WTC11 (cell line): Measurements from ENCODE around the gene COX17. TPM values are rescaled to one million over a fixed set of nuclear protein-coding genes. Genes with fewer than 3 reads are reported as not detected.

ENCODE experiments used
- ATAC-seq: fragments of 200-7000 bp; cut with Tn5 transposase; 2 replicates; pipeline ENCODE4 v1.10.0; 2021; ENCODE audit warnings: mild to moderate bottlenecking, moderate library complexity
- CTCF ChIA-PET: fragments of 300-600 bp; sonication (Branson Sonifier 250); formaldehyde crosslinking; loops from one replicate; lab custom pipeline; 2021; ENCODE audit warnings: antibody characterized with exemption; lab: Charles Lee
- POLR2A ChIA-PET: fragments of 350-600 bp; sonication (Branson Sonifier 250); formaldehyde crosslinking; loops from one replicate; lab custom pipeline; 2021; ENCODE audit warnings: antibody characterized with exemption; lab: Charles Lee
- DNase-seq: peaks from one replicate; pipeline ENCODE4 v3.0.0; 2021; ENCODE audit warnings: low spot score
- H3K27ac Mint-ChIP-seq: 2 replicates; pipeline ENCODE4 v1.8.0; 2021; ENCODE audit warnings: mixed read lengths
- H3K27me3 Mint-ChIP-seq: 2 replicates; pipeline ENCODE4 v1.8.0; 2021; ENCODE audit warnings: low read depth, mild to moderate bottlenecking, moderate library complexity, mixed read lengths
- H3K36me3 Mint-ChIP-seq: 2 replicates; pipeline ENCODE4 v1.8.0; 2021; ENCODE audit warnings: mixed read lengths
- H3K4me1 Mint-ChIP-seq: 2 replicates; pipeline ENCODE4 v1.8.0; 2022; ENCODE audit warnings: mixed read lengths
- H3K4me3 Mint-ChIP-seq: 2 replicates; pipeline ENCODE4 v1.8.0; 2021; ENCODE audit warnings: mild to moderate bottlenecking, moderate library complexity, mixed read lengths
- H3K9me3 Mint-ChIP-seq: 2 replicates; pipeline ENCODE4 v1.8.0; 2021; ENCODE audit warnings: mixed read lengths
- E2F4 ChIP-seq: sonication (generic); formaldehyde crosslinking; IDR thresholded peaks from 2 replicates; pipeline ENCODE4 v1.8.1; 2022; ENCODE audit warnings: low read depth, mild to moderate bottlenecking, moderate library complexity, missing genetic modification reagents, borderline replicate concordance
- ERG ChIP-seq: fragments of 250-450 bp; sonication (Bioruptor Pico); IDR thresholded peaks from 2 replicates; pipeline ENCODE4 v1.8.0; 2021; ENCODE audit warnings: mild to moderate bottlenecking
- ETV6 ChIP-seq: sonication (generic); formaldehyde crosslinking; IDR thresholded peaks from 2 replicates; pipeline ENCODE4 v1.8.1; 2022; ENCODE audit warnings: mild to moderate bottlenecking, missing genetic modification reagents
- GABPB1 ChIP-seq: sonication (generic); formaldehyde crosslinking; IDR thresholded peaks from 2 replicates; pipeline ENCODE4 v1.8.1; 2023; ENCODE audit warnings: mild to moderate bottlenecking, missing genetic modification reagents
- GRHL2 ChIP-seq: fragments of 250-450 bp; sonication (Bioruptor Pico); IDR thresholded peaks from 2 replicates; pipeline ENCODE4 v1.8.0; 2022; ENCODE audit warnings: mild to moderate bottlenecking, moderate library complexity; ENCODE audit not compliant: insufficient replicate concordance, severe bottlenecking
- MLX ChIP-seq: sonication (generic); formaldehyde crosslinking; IDR thresholded peaks from 2 replicates; pipeline ENCODE4 v1.8.1; 2023; ENCODE audit warnings: mild to moderate bottlenecking, missing genetic modification reagents, moderate library complexity
- MYBL2 ChIP-seq: sonication (generic); formaldehyde crosslinking; IDR thresholded peaks from 2 replicates; pipeline ENCODE4 v1.8.1; 2023; ENCODE audit warnings: mild to moderate bottlenecking, moderate library complexity, missing genetic modification reagents
- NFYB ChIP-seq: sonication (generic); formaldehyde crosslinking; conservative IDR thresholded peaks from 2 replicates; pipeline ENCODE4 v1.8.0; 2022; ENCODE audit warnings: low read depth, missing genetic modification reagents
- OVOL2 ChIP-seq: fragments of 250-450 bp; sonication (Bioruptor Pico); IDR thresholded peaks from 2 replicates; pipeline ENCODE4 v1.9.0; 2021; ENCODE audit warnings: mild to moderate bottlenecking, borderline replicate concordance
- RORB ChIP-seq: fragments of 250-450 bp; sonication (Bioruptor Pico); IDR thresholded peaks from 2 replicates; pipeline ENCODE4 v1.9.0; 2021; ENCODE audit warnings: mild to moderate bottlenecking
- SMAD4 ChIP-seq: sonication (generic); formaldehyde crosslinking; IDR thresholded peaks from 2 replicates; pipeline ENCODE4 v1.8.0; 2022; ENCODE audit warnings: mild to moderate bottlenecking, missing genetic modification reagents
- ZBTB21 ChIP-seq: sonication (generic); formaldehyde crosslinking; IDR thresholded peaks from 2 replicates; pipeline ENCODE4 v1.8.1; 2023; ENCODE audit warnings: mild to moderate bottlenecking, missing genetic modification reagents, borderline replicate concordance
- ZNF532 ChIP-seq: fragments of 250-450 bp; sonication (Bioruptor Pico); IDR thresholded peaks from 2 replicates; pipeline ENCODE4 v1.9.0; 2021; ENCODE audit warnings: mild to moderate bottlenecking, borderline replicate concordance
- total RNA-seq: library from RNA; stranded (reverse); gene quantifications from 3 replicates; pipeline ENCODE4 v1.2.3, GENCODE V29; 2021
- TF ChIP-seq, protein P1 (sequence below): sonication (generic); formaldehyde crosslinking; conservative IDR thresholded peaks from 2 replicates; pipeline ENCODE4 v1.8.1; 2023; ENCODE audit warnings: mild to moderate bottlenecking, low read depth, missing genetic modification reagents, moderate library complexity
- TF ChIP-seq, protein P2 (sequence below): fragments of 250-450 bp; sonication (Bioruptor Pico); IDR thresholded peaks from 2 replicates; pipeline ENCODE4 v1.9.0; 2021; ENCODE audit warnings: mild to moderate bottlenecking

The COX17 gene
- total RNA-seq, 1 experiment from 2014 or later, result 56.0 TPM

DNA sequence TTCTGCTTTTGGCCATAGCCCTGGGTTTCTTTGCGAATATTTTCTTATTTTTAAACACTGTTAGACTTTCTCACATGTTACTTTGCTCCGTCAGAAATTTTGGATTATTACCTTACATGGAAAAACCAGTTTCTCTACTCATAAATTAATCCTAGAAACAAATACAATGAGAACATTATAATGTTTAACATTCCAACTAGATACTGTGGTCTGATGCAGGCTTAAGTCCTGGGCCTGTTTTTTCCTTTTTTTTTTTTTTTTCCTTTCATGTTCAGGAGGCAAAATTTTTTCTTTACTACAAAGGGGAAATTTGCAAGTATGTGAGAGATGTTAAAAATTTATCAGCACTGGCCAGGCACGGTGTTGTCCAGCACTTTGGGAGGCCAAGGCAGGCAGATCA, 45.7 kb downstream of the COX17 start (continued):
- TF ChIP-seq, protein P1, sequence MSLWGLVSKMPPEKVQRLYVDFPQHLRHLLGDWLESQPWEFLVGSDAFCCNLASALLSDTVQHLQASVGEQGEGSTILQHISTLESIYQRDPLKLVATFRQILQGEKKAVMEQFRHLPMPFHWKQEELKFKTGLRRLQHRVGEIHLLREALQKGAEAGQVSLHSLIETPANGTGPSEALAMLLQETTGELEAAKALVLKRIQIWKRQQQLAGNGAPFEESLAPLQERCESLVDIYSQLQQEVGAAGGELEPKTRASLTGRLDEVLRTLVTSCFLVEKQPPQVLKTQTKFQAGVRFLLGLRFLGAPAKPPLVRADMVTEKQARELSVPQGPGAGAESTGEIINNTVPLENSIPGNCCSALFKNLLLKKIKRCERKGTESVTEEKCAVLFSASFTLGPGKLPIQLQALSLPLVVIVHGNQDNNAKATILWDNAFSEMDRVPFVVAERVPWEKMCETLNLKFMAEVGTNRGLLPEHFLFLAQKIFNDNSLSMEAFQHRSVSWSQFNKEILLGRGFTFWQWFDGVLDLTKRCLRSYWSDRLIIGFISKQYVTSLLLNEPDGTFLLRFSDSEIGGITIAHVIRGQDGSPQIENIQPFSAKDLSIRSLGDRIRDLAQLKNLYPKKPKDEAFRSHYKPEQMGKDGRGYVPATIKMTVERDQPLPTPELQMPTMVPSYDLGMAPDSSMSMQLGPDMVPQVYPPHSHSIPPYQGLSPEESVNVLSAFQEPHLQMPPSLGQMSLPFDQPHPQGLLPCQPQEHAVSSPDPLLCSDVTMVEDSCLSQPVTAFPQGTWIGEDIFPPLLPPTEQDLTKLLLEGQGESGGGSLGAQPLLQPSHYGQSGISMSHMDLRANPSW, result no peak
- TF ChIP-seq SMAD4 (CRISPR knock-in tag) (no peak), RORB (CRISPR knock-in tag) (no peak), ETV6 (CRISPR knock-in tag) (no peak), ZBTB21 (CRISPR knock-in tag) (no peak), MYBL2 (CRISPR knock-in tag) (no peak)

DNA sequence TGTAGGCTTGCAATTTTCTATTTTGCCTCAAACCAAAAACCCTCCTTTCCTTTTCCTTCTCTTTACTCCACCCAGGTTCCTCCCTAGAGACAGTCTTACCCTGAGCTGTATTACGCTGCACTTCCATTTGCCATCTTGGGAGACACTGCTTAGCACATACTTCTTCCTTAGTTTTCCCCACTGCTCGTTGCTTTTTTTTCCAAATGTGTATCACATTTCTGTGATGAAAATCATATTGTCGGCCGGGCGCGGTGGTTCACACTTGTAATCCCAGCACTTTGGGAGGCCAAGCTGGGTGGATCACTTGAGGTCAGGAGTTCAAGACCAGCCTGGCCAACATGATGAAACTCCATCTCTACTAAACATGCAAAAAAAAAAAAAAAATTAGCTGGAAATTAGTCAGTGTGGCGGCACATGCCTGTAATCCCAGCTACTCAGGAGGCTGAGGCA, 46.3 kb downstream of the COX17 start:
- Mint-ChIP-seq H3K27ac (0 out of 2 replicates have a peak overlapping the region, but pooled peaks have one; percentile 3), H3K27me3 (no peaks in the 10 kb centered on the region; the same call in 1 of the 2 replicates), H3K4me3 (no peak overlapping the region), H3K36me3 (no peaks in the 10 kb centered on the region), H3K4me1 (peaks cover 12% of the 10 kb centered on the region), H3K9me3 (no peaks in the 10 kb centered on the region)
- ATAC-seq (no peak), DNase-seq (no peak)
- TF ChIP-seq OVOL2 (CRISPR knock-in tag) (no peak), GRHL2 (CRISPR knock-in tag) (no peak), ERG (no peak), E2F4 (CRISPR knock-in tag) (no peak), NFYB (CRISPR knock-in tag) (no peak), MLX (CRISPR knock-in tag) (no peak)
- TF ChIP-seq, protein P2, sequence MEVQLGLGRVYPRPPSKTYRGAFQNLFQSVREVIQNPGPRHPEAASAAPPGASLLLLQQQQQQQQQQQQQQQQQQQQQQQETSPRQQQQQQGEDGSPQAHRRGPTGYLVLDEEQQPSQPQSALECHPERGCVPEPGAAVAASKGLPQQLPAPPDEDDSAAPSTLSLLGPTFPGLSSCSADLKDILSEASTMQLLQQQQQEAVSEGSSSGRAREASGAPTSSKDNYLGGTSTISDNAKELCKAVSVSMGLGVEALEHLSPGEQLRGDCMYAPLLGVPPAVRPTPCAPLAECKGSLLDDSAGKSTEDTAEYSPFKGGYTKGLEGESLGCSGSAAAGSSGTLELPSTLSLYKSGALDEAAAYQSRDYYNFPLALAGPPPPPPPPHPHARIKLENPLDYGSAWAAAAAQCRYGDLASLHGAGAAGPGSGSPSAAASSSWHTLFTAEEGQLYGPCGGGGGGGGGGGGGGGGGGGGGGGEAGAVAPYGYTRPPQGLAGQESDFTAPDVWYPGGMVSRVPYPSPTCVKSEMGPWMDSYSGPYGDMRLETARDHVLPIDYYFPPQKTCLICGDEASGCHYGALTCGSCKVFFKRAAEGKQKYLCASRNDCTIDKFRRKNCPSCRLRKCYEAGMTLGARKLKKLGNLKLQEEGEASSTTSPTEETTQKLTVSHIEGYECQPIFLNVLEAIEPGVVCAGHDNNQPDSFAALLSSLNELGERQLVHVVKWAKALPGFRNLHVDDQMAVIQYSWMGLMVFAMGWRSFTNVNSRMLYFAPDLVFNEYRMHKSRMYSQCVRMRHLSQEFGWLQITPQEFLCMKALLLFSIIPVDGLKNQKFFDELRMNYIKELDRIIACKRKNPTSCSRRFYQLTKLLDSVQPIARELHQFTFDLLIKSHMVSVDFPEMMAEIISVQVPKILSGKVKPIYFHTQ (CRISPR knock-in tag), result no peak
- CTCF ChIA-PET, result no interaction called here
- POLR2A ChIA-PET, result no interaction called here

DNA sequence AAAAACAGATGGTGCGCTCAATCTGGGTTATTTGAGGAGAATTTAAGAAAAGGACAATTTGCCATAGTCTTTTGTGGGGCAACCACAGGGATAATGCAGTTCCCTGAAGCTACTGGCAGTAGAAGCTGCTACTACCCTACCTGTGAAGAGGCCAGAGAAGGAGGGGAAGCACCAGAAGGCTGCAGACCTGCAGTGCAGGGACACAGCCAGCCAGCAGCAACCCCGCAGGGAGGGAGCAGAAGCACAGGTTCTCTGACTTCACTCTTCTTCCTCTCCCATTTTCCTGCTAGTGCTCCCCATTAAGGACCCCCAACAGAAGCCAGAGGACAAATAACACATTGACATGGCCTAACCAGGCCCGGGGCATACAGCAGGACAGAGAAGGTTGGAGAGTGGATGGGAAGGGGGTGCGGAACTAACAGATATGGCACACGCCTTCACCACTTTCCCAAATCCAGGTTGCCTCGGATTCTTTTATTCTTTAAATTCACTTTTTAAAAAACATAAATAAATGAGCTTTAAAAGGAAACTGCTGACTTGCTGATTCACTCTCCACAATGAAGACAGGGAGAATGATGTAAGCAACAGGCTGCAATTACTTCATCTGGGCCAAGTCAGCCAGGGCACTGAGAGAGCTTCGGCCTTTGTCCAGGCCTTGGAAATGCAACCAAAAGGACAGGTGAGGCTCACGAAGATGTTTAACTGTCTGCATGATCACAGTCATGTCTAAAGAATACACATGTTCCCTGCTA, 46.9 kb downstream of the COX17 start:
- H3K9me3 Mint-ChIP-seq, result no peaks in the 10 kb centered on the region
- POLR2A ChIA-PET, result no interaction called here
- ATAC-seq (0 out of 2 replicates have a peak, but pooled peaks have one; percentile 19), DNase-seq (no peak)
- H3K4me3 Mint-ChIP-seq, result no peak overlapping the region
- H3K27ac Mint-ChIP-seq, result no peak overlapping the region
- TF ChIP-seq GABPB1 (CRISPR knock-in tag) (peak; percentile 54; the same call in 1 of the 2 replicates), ZNF532 (CRISPR knock-in tag) (no peak)
- H3K4me1 Mint-ChIP-seq, result peaks cover 18% of the 10 kb centered on the region
- CTCF ChIA-PET, result no interaction called here
- no peaks in the 10 kb centered on the region for H3K36me3 Mint-ChIP-seq
- no peaks in the 10 kb centered on the region; the same call in 1 of the 2 replicates for H3K27me3 Mint-ChIP-seq
